GM10847 (cell line): ENCODE measurements around the gene TBC1D3B.

Experiments
- POLR2A ChIP-seq: IDR thresholded peaks from 2 replicates; pipeline ENCODE4 v1.6.1; 2011; ENCODE audit not compliant: insufficient read length; ENCODE audit errors: extremely low read depth

The TBC1D3B gene

GRCh38 chr17:36124879-36125824 is 51.3 kb downstream of the TBC1D3B start:
- TF ChIP-seq POLR2A: no peak

DNA sequence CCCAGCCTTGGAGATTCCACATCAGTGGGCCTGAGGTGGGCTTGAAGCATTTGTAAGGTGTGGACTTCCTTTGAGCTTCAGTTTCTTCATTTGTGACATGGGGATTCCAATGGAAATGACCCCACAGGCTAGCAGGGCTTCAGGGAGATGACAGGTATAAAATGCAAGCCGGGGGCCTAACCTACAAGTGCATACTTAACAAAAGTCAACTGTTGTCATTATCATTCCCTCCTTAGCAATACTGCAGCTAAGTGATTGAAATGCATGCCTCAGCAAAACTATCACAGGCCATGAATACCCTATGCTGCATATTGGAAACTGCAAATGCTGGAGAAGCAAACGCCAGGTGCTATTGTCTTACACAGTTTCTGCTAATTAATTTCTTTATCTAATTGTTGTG is 53.0 kb downstream of the TBC1D3B start:
- no peak for TF ChIP-seq POLR2A

DNA sequence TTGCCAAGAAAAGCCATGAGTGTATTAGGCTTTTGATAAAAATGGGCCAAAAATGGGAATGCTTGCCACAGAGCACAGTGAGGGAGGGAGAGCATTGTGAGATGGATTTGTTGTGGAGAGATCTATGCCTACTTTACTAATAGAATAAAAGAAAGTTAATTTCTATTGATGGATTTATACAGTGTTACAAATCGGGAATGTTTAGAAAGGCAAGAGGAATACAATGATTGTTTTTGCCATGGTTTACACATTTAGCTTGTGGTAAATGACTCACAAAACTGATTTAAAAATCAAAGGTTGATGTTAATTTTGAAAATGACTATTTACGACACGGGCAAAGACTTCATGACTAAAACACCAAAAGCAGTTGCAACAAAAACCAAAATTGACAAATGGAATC is 56.2 kb downstream of the TBC1D3B start:
- TF ChIP-seq POLR2A: no peak

DNA sequence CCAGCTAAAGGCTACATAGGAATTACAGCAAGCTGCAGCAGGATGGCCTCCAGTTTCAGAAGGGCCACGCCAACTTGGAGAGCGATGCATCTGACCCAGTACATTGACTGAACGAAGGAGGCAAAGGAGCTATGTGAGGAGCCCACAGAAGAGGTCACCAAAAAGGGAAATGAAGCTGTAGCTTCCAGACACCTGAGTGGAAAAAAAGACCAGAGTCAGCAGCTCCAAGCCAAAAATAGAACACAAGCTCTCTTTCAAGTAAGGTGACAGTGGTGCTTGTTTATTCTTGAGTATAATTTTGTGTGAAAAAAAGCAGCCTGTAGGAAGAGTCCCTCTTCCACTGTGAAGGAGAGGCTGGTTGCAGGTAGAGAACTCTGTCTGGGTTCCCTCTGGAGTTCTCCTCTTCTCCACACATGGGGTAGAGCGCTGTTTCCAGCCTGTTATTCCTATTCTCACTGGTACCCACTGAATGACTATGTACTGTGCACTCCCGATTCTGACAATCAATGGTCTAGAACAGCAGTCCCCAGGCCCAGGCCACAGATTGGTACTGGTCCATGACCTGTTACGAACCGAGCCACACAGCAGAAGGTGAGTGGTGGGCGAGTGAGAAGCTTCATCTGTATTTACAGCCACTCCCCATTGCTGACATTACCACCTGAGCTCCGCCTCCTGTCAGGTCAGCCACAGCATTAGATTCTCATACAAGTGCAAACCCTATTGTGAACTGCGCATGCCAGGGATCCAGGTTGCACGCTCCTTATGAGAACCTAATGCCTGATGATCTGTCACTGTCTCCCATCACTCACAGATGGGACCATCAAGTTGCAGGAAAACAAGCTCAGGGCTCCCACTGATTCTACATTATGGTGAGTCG is 57.7 kb downstream of the TBC1D3B start:
- no peak for TF ChIP-seq POLR2A

- TF ChIP-seq POLR2A: no peak
These were observed 58.7 kb downstream of the TBC1D3B start for GRCh38 chr17:36117505-36118382.
